HEK293 (cell line): ENCODE results near the gene TSHZ3.

Source experiments
- RBAK ChIP-seq: fragments of 450-650 bp; formaldehyde crosslinking; IDR thresholded peaks from 2 replicates; pipeline ENCODE4 v1.5.1; 2016; ENCODE audit warnings: missing biosample characterization, missing genetic modification characterization
- TSHZ1 ChIP-seq: fragments of 450-650 bp; formaldehyde crosslinking; IDR thresholded peaks from 2 replicates; pipeline ENCODE4 v1.5.1; 2016; ENCODE audit warnings: missing biosample characterization, missing genetic modification characterization, borderline replicate concordance

- TF ChIP-seq RBAK (tag by site-specific recombination): no peak
- TF ChIP-seq TSHZ1 (tag by site-specific recombination): no peak
Measured at GRCh38 chr19:31226151-31226935, 122.9 kb downstream of the TSHZ3 start.
